Smooth muscle cell (in vitro differentiated cells): ENCODE measurements around the gene BET1L. TPM values are rescaled to one million over a fixed set of nuclear protein-coding genes. Genes with fewer than 3 reads are reported as not detected.

ENCODE experiments used
- DNase-seq: peaks from one replicate; lab custom pipeline; 2025; ENCODE audit not compliant: unreplicated experiment; lab: John Stamatoyannopoulos, UW
- H2AFZ ChIP-seq: fragments of 200-600 bp; sonication (generic); 2 replicates; pipeline ENCODE4 v1.6.0; 2016; ENCODE audit warnings: antibody characterized with exemption, low read depth, mild to moderate bottlenecking
- H3F3A ChIP-seq: fragments of 200-600 bp; sonication (generic); 2 replicates; pipeline ENCODE4 v1.6.0; 2017; ENCODE audit warnings: antibody characterized with exemption, low read depth
- H3K27ac ChIP-seq: fragments of 200-600 bp; sonication (generic); 2 replicates; pipeline ENCODE4 v1.5.1; 2016; ENCODE audit warnings: low read depth, mild to moderate bottlenecking
- H3K27me3 ChIP-seq: fragments of 200-600 bp; sonication (generic); 2 replicates; pipeline ENCODE4 v1.6.1; 2016; ENCODE audit warnings: low read depth, mild to moderate bottlenecking
- H3K36me3 ChIP-seq: fragments of 200-600 bp; sonication (generic); 2 replicates; pipeline ENCODE4 v1.5.1; 2016; ENCODE audit warnings: low read depth
- H3K4me1 ChIP-seq: fragments of 200-600 bp; sonication (generic); 2 replicates; pipeline ENCODE4 v1.5.1; 2016; ENCODE audit warnings: low read depth
- H3K4me2 ChIP-seq: fragments of 200-600 bp; sonication (generic); 2 replicates; pipeline ENCODE4 v1.6.0; 2016; ENCODE audit warnings: mild to moderate bottlenecking
- H3K4me3 ChIP-seq: fragments of 200-600 bp; sonication (generic); 2 replicates; pipeline ENCODE4 v1.5.1; 2016; ENCODE audit warnings: mild to moderate bottlenecking
- H3K79me2 ChIP-seq: fragments of 200-600 bp; sonication (generic); 2 replicates; pipeline ENCODE4 v1.6.0; 2016; ENCODE audit warnings: low read depth, mild to moderate bottlenecking
- H3K9ac ChIP-seq: fragments of 200-600 bp; sonication (generic); 2 replicates; pipeline ENCODE4 v1.6.0; 2016; ENCODE audit warnings: low read depth
- H3K9me3 ChIP-seq: fragments of 200-600 bp; sonication (generic); replicated peaks from 2 replicates; pipeline ENCODE4 v1.5.1; 2016; ENCODE audit warnings: low read depth
- H4K20me1 ChIP-seq: fragments of 200-600 bp; sonication (generic); 2 replicates; pipeline ENCODE4 v1.6.0; 2016; ENCODE audit warnings: low read depth
- WGBS: methylation state at CpG from one replicate; pipeline ENCODE4 v1.1.7; 2016; ENCODE audit warnings: low lambda C conversion rate; 5-methylcytosine and 5-hydroxymethylcytosine counted together
- polyA plus RNA-seq: library from polyadenylated mRNA; unstranded; fragments of >200 nt; fragmentation: Nextera tagmentation; extraction: Ambion mirVana; gene quantifications from 2 replicates; pipeline ENCODE4 v1.2.1, GENCODE V29; 2016
- total RNA-seq: library from RNA; depleted of rRNA; stranded (reverse); fragments of >200 nt; gene quantifications from 2 replicates; pipeline ENCODE4 v1.2.3, GENCODE V29; 2014
- TF ChIP-seq, protein P1 (sequence below): fragments of 200-600 bp; sonication (generic); IDR thresholded peaks from 2 replicates; pipeline ENCODE4 v1.5.1; 2017; ENCODE audit warnings: borderline replicate concordance, mild to moderate bottlenecking, antibody characterized with exemption; ENCODE audit not compliant: insufficient read depth, poor library complexity, severe bottlenecking

BET1L gene
- total and polyA plus RNA-seq, 2 experiments from 2014 or later = 40.5 to 97.4 TPM

GRCh38 chr11:204587-205109, 2.6 kb downstream of the BET1L start:
- H3K79me2 ChIP-seq = peaks cover 59% of the 10 kb centered on the region
- H3K27ac ChIP-seq = no peak overlapping the region
- no peak for DNase-seq
- H3K4me3 ChIP-seq = no peak overlapping the region
- peaks cover 8% of the 10 kb centered on the region for H3F3A ChIP-seq
- H3K36me3 ChIP-seq = no peaks in the 10 kb centered on the region
- WGBS = 95% methylated on average over 12 of the region's 12 CpGs
- TF ChIP-seq, protein P1, sequence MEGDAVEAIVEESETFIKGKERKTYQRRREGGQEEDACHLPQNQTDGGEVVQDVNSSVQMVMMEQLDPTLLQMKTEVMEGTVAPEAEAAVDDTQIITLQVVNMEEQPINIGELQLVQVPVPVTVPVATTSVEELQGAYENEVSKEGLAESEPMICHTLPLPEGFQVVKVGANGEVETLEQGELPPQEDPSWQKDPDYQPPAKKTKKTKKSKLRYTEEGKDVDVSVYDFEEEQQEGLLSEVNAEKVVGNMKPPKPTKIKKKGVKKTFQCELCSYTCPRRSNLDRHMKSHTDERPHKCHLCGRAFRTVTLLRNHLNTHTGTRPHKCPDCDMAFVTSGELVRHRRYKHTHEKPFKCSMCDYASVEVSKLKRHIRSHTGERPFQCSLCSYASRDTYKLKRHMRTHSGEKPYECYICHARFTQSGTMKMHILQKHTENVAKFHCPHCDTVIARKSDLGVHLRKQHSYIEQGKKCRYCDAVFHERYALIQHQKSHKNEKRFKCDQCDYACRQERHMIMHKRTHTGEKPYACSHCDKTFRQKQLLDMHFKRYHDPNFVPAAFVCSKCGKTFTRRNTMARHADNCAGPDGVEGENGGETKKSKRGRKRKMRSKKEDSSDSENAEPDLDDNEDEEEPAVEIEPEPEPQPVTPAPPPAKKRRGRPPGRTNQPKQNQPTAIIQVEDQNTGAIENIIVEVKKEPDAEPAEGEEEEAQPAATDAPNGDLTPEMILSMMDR = no peak
- peaks cover 67% of the 10 kb centered on the region for H4K20me1 ChIP-seq
- no peaks in the 10 kb centered on the region for H3K9me3 ChIP-seq
- no peak overlapping the region for H2AFZ ChIP-seq
- no peak overlapping the region for H3K9ac ChIP-seq
- H3K4me1 ChIP-seq = peaks cover 10% of the 10 kb centered on the region
- H3K27me3 ChIP-seq = no peaks in the 10 kb centered on the region
- H3K4me2 ChIP-seq = no peak overlapping the region

GRCh38 chr11:203945-204586, 3.1 kb downstream of the BET1L start:
- Histone ChIP-seq H3K4me1 (peaks cover 6% of the 10 kb centered on the region), H3K27ac (no peak overlapping the region), H3K27me3 (no peaks in the 10 kb centered on the region), H3K79me2 (peaks cover 53% of the 10 kb centered on the region), H3K36me3 (no peaks in the 10 kb centered on the region), H3K9me3 (no peaks in the 10 kb centered on the region), H3K4me2 (no peak overlapping the region), H4K20me1 (peaks cover 64% of the 10 kb centered on the region), H2AFZ (no peak overlapping the region), H3F3A (peaks cover 8% of the 10 kb centered on the region), H3K4me3 (no peak overlapping the region), H3K9ac (no peak overlapping the region)
- TF ChIP-seq, protein P1 = no peak
- no peak for DNase-seq
- 100% methylated on average over 4 of the region's 4 CpGs for WGBS

- peaks cover 46% of the 10 kb centered on the region for H3K79me2 ChIP-seq
- no peak overlapping the region for H3K27ac ChIP-seq
- peaks cover 6% of the 10 kb centered on the region for H3K4me1 ChIP-seq
- H3K27me3 ChIP-seq = no peaks in the 10 kb centered on the region
- DNase-seq = no peak
- 99% methylated on average over 7 of the region's 7 CpGs for WGBS
- H4K20me1 ChIP-seq = peaks cover 71% of the 10 kb centered on the region
- TF ChIP-seq, protein P1 = no peak
- H3F3A ChIP-seq = peaks cover 7% of the 10 kb centered on the region
- H3K9ac ChIP-seq = no peak overlapping the region
- no peak overlapping the region for H2AFZ ChIP-seq
- H3K36me3 ChIP-seq = no peaks in the 10 kb centered on the region
- no peaks in the 10 kb centered on the region for H3K9me3 ChIP-seq
- H3K4me2 ChIP-seq = no peak overlapping the region
- no peak overlapping the region for H3K4me3 ChIP-seq
Measured at GRCh38 chr11:203056-203944, 3.9 kb downstream of the BET1L start.
